ENCODE data around the gene HGS. TPM values are rescaled to one million over a fixed set of nuclear protein-coding genes. Genes with fewer than 3 reads are reported as not detected.
"Not testable (repeated sequence)": the region's sequence is repeated elsewhere in the genome, so short reads cannot be mapped to it uniquely, and the experiment has no call there.

Gene HGS
- polyA plus RNA-seq, 1 experiment: 71.5 TPM

DNA sequence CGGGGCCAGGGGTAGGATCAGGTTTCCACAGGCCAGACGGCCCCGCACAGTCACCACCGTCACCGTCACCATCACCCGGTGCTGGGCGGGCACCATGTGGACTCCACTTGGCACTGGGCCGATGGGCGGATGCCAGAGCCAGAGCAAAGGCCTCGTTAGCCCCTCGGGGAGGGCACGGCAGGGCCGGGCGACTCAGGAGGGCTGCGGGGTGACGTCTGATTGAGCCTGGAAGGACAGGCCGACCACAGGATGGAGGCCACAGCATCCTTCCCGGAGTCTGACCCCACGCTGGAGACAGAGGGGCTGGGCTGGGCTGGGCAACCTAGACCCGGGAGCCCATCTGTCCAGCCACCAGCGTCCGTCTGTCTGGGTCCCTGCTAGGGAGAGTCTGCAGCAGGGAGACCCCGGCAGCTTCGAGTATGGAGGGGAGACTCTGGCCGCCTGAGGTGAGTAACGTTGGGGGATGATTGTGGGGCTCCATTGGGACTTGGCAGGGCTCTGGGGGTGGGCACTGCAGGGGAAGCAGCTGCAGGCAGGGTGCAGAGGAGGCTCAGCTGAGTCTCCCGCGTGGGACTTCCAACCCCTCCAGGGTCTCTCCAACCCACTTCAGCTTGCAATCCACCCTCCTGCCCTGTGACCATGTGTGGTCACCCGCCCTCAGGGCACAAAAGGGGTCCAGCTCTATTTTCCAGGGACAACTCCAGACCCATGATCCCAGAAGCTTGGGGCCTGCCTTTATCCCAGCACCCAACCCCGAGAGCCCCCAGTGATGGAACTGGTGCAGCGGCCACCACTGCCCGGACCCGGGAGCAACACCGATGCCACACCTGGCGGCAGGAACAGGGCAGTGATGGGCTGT is 50.8 kb downstream of the HGS start:
- ChIA-PET POLR2A (no interaction called here), CTCF (no interaction called here)
- peaks cover 4% of the 10 kb centered on the region for H3K27me3 ChIP-seq (ENCODE audit: control insufficient read depth, insufficient read depth, low read length)
- DNase-seq (ENCODE audit: low read depth, low spot score): no peak
- H3K27ac ChIP-seq (ENCODE audit: low read depth, low read length): no peak overlapping the region
- no peak overlapping the region for H3K4me3 ChIP-seq (ENCODE audit: low read depth, low read length)
- TF ChIP-seq, protein P1, sequence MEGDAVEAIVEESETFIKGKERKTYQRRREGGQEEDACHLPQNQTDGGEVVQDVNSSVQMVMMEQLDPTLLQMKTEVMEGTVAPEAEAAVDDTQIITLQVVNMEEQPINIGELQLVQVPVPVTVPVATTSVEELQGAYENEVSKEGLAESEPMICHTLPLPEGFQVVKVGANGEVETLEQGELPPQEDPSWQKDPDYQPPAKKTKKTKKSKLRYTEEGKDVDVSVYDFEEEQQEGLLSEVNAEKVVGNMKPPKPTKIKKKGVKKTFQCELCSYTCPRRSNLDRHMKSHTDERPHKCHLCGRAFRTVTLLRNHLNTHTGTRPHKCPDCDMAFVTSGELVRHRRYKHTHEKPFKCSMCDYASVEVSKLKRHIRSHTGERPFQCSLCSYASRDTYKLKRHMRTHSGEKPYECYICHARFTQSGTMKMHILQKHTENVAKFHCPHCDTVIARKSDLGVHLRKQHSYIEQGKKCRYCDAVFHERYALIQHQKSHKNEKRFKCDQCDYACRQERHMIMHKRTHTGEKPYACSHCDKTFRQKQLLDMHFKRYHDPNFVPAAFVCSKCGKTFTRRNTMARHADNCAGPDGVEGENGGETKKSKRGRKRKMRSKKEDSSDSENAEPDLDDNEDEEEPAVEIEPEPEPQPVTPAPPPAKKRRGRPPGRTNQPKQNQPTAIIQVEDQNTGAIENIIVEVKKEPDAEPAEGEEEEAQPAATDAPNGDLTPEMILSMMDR (IDR thresholded peaks at IDR 0.05; ENCODE audit: low read depth, low read length): no peak
- no peaks in the 10 kb centered on the region for H3K9me3 ChIP-seq (ENCODE audit: control insufficient read depth, insufficient read depth, low read length)

DNA sequence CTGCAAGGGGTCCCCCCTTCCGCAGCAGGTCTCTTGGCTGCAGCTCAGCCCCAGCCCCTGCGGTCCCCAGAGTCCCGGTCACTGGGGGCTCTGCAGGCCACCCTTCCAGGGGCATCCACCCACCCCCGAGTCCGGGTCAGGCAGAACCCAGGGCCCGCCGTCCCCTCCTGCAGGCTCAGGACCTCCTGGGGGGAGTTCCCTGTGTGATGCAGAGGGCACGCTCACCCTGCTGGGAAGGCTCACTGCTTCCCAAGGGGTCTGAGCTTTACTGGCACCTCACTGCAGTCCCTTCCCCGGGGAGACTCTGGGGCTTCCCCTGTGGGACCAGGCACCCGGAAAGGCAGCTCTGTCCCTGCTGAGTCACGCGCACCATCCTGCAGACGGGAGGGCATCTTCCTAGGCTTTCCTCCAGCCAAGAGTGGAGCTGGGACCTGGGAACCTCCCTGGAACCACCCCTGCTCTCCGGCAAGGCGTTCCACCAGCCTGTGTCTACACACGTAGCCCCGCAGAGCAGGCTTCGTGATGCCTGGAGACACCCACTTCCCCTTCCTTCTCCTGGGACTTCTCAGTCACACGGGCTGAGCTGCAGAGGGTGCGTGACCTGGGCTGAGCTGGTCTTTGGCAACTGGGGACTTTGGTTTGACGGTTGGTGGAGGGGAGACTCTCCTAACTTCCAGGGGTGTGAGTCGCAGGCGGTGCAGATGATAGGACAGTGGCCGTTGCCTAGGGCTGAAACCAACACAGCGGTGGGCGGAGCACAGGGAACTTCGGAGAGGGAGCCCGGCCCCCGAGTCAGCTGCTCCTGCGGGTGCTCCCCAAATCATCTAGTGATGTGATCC is 51.7 kb downstream of the HGS start:
- no peak for DNase-seq (ENCODE audit: low read depth, low spot score)
- H3K27me3 ChIP-seq (ENCODE audit: control insufficient read depth, insufficient read depth, low read length): peaks cover 4% of the 10 kb centered on the region
- no peaks in the 10 kb centered on the region; the same call in 1 of the 2 replicates for H3K9me3 ChIP-seq (ENCODE audit: control insufficient read depth, insufficient read depth, low read length)
- TF ChIP-seq, protein P1 (IDR thresholded peaks at IDR 0.05; ENCODE audit: low read depth, low read length): no peak
- H3K4me3 ChIP-seq (ENCODE audit: low read depth, low read length): no peak overlapping the region
- POLR2A ChIA-PET: interaction anchor here (0.6 kb wide), 1 partner anchor 91 kb away, joined by 3 read pairs; no protein-coding TSS in a partner anchor
- CTCF ChIA-PET: no interaction called here
- no peak overlapping the region for H3K27ac ChIP-seq (ENCODE audit: low read depth, low read length)

DNA sequence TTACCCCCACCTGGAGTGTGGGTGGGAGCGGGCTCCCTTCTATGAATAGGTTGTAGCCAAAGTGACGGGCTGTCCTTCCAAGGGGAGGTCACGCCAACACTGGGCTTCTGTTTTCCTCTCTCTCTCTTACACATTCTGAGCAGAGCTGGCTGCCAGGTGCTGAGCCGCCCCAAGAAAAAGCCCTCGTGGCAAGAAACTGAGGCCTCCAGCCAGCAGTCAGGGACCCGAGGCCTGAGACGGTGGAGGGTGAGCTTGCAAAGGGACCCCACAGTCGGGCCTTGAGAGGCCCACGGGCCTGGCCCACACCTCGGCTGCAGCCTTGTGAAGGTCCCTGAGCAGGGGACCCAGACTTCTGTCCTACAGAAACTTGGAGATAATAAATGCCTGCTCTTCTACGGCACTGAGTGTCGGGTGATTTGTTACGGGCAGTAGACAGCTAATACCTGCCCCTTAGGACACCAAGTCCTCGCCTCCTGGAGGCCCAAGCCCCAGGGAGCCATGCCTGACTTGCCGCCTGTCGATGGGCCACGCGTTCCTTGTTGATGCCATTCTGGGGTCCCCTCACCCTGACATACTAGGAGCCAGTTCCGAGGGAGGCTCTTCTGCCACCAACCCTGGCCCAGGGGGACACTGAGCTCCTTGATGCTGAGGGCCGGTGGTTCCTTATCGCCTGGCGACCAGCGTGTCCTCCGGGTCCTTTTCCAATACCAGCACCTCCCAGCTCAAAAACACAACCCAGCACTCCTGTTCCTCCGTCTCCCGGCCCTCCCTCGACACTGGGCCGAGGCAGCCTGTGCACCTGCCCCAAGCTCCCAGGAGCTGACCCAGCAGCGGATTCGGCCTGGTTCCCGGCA is 54.4 kb downstream of the HGS start:
- no peak overlapping the region for H3K4me3 ChIP-seq (ENCODE audit: low read depth, low read length)
- TF ChIP-seq, protein P1 (IDR thresholded peaks at IDR 0.05; ENCODE audit: low read depth, low read length): no peak
- H3K27me3 ChIP-seq (ENCODE audit: control insufficient read depth, insufficient read depth, low read length): peaks cover 5% of the 10 kb centered on the region
- no peaks in the 10 kb centered on the region; the same call in 1 of the 2 replicates for H3K9me3 ChIP-seq (ENCODE audit: control insufficient read depth, insufficient read depth, low read length)
- no peak overlapping the region for H3K27ac ChIP-seq (ENCODE audit: low read depth, low read length)
- POLR2A ChIA-PET: no interaction called here
- DNase-seq (ENCODE audit: low read depth, low spot score): no peak
- CTCF ChIA-PET: no interaction called here

DNA sequence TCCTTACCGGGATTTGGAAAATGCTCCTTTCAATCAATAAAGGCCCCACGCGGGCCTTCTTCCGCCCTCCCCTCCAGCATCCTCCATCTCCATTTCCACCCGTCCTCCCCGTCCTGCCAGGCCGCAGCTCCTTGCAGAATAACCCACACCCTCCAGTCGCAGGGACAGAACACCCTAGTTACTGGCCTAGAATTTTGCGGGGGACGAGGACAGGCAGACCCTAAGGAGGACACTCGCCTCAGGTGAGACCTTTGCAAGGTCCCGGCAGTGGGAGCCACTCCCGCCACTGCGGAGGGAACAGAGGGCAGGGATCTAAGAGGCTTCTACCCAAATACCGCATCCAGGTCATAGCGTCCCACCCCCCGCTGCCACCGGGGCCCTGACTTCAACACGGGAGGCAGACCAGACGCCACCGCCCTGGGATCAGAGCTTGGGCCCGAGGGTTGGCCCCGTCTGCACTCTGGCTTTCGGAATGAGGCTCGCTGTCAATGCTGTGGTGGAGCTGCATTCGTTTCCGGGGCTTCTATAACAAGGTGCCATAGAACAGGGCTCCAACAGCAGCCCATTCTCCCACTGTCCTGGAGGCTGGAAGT is 55.1 kb downstream of the HGS start:
- H3K27me3 ChIP-seq (ENCODE audit: control insufficient read depth, insufficient read depth, low read length): peaks cover 4% of the 10 kb centered on the region
- TF ChIP-seq, protein P1 (IDR thresholded peaks at IDR 0.05; ENCODE audit: low read depth, low read length): no peak
- H3K27ac ChIP-seq (ENCODE audit: low read depth, low read length): no peak overlapping the region
- CTCF ChIA-PET: no interaction called here
- no peak for DNase-seq (ENCODE audit: low read depth, low spot score)
- H3K9me3 ChIP-seq (ENCODE audit: control insufficient read depth, insufficient read depth, low read length): no peaks in the 10 kb centered on the region; the same call in 1 of the 2 replicates
- POLR2A ChIA-PET: interaction anchor here (0.7 kb wide), 1 partner anchor 114 kb away, joined by 5 read pairs; no protein-coding TSS in a partner anchor
- H3K4me3 ChIP-seq (ENCODE audit: low read depth, low read length): no peak overlapping the region

DNA sequence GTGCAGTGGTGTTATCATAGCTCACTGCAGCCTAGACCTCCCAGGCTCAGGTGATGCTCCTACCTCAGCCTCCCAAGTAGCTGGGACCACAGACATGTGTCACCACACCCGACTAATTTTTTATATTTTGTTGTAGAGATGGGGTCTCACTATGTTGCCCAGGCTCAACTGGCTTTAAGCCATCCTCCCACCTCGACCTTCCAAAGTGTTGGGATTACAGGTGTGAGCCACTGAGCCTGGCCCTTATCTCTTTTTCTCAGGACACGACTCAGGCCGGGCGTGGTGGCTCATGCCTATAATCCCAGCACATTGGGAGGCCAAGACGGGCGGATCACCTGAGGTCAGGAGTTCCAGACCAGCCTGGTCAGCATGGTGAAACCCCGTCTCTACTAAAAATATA is 55.8 kb downstream of the HGS start:
- POLR2A ChIA-PET: interaction anchor here (0.7 kb wide), 1 partner anchor 113 kb away, joined by 5 read pairs; no protein-coding TSS in a partner anchor
- H3K9me3 ChIP-seq (ENCODE audit: control insufficient read depth, insufficient read depth, low read length); H3K4me3 ChIP-seq (ENCODE audit: low read depth, low read length); H3K27ac ChIP-seq (ENCODE audit: low read depth, low read length); DNase-seq (ENCODE audit: low read depth, low spot score); H3K27me3 ChIP-seq (ENCODE audit: control insufficient read depth, insufficient read depth, low read length); CTCF ChIA-PET: not testable (repeated sequence)

Data from AG04450 (cell line).